KMS-11 (cell line): ENCODE results near the gene METTL1.
A peak's percentile ranks its signal among the peaks of the same experiment; 100 is the strongest.

Source experiments
- H2AFZ ChIP-seq: fragments of 200-600 bp; sonication (generic); 2 replicates; pipeline ENCODE4 v1.6.1; 2016; ENCODE audit warnings: antibody characterized with exemption, mixed run types, low read depth
- H3K27ac ChIP-seq: fragments of 200-600 bp; sonication (generic); 2 replicates; pipeline ENCODE4 v1.6.1; 2016; ENCODE audit warnings: mild to moderate bottlenecking, mixed run types
- H3K27me3 ChIP-seq: fragments of 200-600 bp; sonication (generic); 2 replicates; pipeline ENCODE4 v1.6.1; 2017; ENCODE audit warnings: mild to moderate bottlenecking, low read depth, mixed run types, moderate library complexity; ENCODE audit not compliant: insufficient read depth
- H3K36me3 ChIP-seq: fragments of 200-600 bp; sonication (generic); 2 replicates; pipeline ENCODE4 v1.6.1; 2017; ENCODE audit warnings: mild to moderate bottlenecking, mixed run types; ENCODE audit not compliant: insufficient read depth
- H3K4me1 ChIP-seq: fragments of 200-600 bp; sonication (generic); 2 replicates; pipeline ENCODE4 v1.6.1; 2016; ENCODE audit warnings: mild to moderate bottlenecking, low read depth, mixed run types; ENCODE audit not compliant: poor library complexity, severe bottlenecking
- H3K4me2 ChIP-seq: fragments of 200-600 bp; sonication (generic); 2 replicates; pipeline ENCODE4 v1.7.0; 2016; ENCODE audit warnings: mild to moderate bottlenecking, mixed run types
- H3K4me3 ChIP-seq: fragments of 200-600 bp; sonication (generic); IDR thresholded peaks from 2 replicates; pipeline ENCODE4 v1.6.1; 2017; ENCODE audit warnings: low read depth, low read length, mixed read lengths; ENCODE audit not compliant: insufficient read depth
- H3K79me2 ChIP-seq: fragments of 200-600 bp; sonication (generic); 2 replicates; pipeline ENCODE4 v1.6.1; 2016; ENCODE audit warnings: low read depth, mixed run types; ENCODE audit not compliant: insufficient read depth
- H3K9ac ChIP-seq: fragments of 200-600 bp; sonication (generic); 2 replicates; pipeline ENCODE4 v1.6.1; 2016; ENCODE audit warnings: mild to moderate bottlenecking, mixed run types
- H4K20me1 ChIP-seq: fragments of 200-600 bp; sonication (generic); 2 replicates; pipeline ENCODE4 v1.6.1; 2016; ENCODE audit warnings: mild to moderate bottlenecking, mixed run types; ENCODE audit not compliant: insufficient read depth
- CTCF ChIP-seq: fragments of 200-600 bp; sonication (generic); conservative IDR thresholded peaks from 2 replicates; pipeline ENCODE4 v1.6.1; 2017; ENCODE audit warnings: low read depth, mild to moderate bottlenecking, antibody characterized with exemption, low read length, moderate library complexity, mixed read lengths

METTL1 gene

GRCh38 chr12:57795354-57795753, 23.4 kb upstream of the METTL1 start:
- Histone ChIP-seq H3K79me2 (no peaks in the 10 kb centered on the region), H3K4me3 (no peak overlapping the region), H3K4me1 (no peaks in the 10 kb centered on the region), H3K36me3 (peaks cover 30% of the 10 kb centered on the region; the same call in 1 of the 2 replicates), H3K27ac (no peak overlapping the region), H2AFZ (no peak overlapping the region), H3K27me3 (no peaks in the 10 kb centered on the region), H3K4me2 (no peak overlapping the region), H3K9ac (no peak overlapping the region), H4K20me1 (0 out of 2 replicates have a peak, but pooled peaks cover 4% of the 10 kb centered on the region)
- no peak for TF ChIP-seq CTCF

- no peaks in the 10 kb centered on the region for H3K4me1 ChIP-seq
- H3K79me2 ChIP-seq = no peaks in the 10 kb centered on the region
- no peak for TF ChIP-seq CTCF
- no peak overlapping the region for H2AFZ ChIP-seq
- peaks cover 35% of the 10 kb centered on the region; the same call in 1 of the 2 replicates for H3K36me3 ChIP-seq
- no peak overlapping the region for H3K27ac ChIP-seq
- no peak overlapping the region for H3K4me2 ChIP-seq
- H3K9ac ChIP-seq = no peak overlapping the region
- H4K20me1 ChIP-seq = 0 out of 2 replicates have a peak, but pooled peaks cover 4% of the 10 kb centered on the region
- no peaks in the 10 kb centered on the region for H3K27me3 ChIP-seq
- no peak overlapping the region for H3K4me3 ChIP-seq
Observed at GRCh38 chr12:57793920-57794319, 22.0 kb upstream of the METTL1 start.

- no peak overlapping the region for H3K4me3 ChIP-seq
- H3K79me2 ChIP-seq = peaks cover 29% of the 10 kb centered on the region
- H3K4me1 ChIP-seq = peaks cover 23% of the 10 kb centered on the region
- peaks cover 20% of the 10 kb centered on the region; the same call in 1 of the 2 replicates for H3K36me3 ChIP-seq
- H2AFZ ChIP-seq = no peak overlapping the region
- H3K27me3 ChIP-seq = no peaks in the 10 kb centered on the region
- H4K20me1 ChIP-seq = no peaks in the 10 kb centered on the region
- peak overlapping the region; percentile 76 for H3K4me2 ChIP-seq
- no peak for TF ChIP-seq CTCF
- no peak overlapping the region for H3K9ac ChIP-seq
- H3K27ac ChIP-seq = no peak overlapping the region
Observed at GRCh38 chr12:57783861-57784260, 12.0 kb upstream of the METTL1 start.

- H3K27me3 ChIP-seq = no peaks in the 10 kb centered on the region
- TF ChIP-seq CTCF = no peak
- peak overlapping the region; percentile 69; the same call in 1 of the 2 replicates for H2AFZ ChIP-seq
- H3K4me2 ChIP-seq = peak overlapping the region; percentile 76
- H3K9ac ChIP-seq = peak overlapping the region; percentile 76; the same call in 1 of the 2 replicates
- H3K27ac ChIP-seq = peak overlapping the region; percentile 51; the same call in 1 of the 2 replicates
- H3K36me3 ChIP-seq = peaks cover 20% of the 10 kb centered on the region; the same call in 1 of the 2 replicates
- H3K4me1 ChIP-seq = peaks cover 23% of the 10 kb centered on the region
- peaks cover 29% of the 10 kb centered on the region for H3K79me2 ChIP-seq
- peak overlapping the region; percentile 94 for H3K4me3 ChIP-seq
- H4K20me1 ChIP-seq = no peaks in the 10 kb centered on the region
Observed at GRCh38 chr12:57783466-57783801, 11.5 kb upstream of the METTL1 start.
